Measurements from ENCODE around the gene REG4.

DNA sequence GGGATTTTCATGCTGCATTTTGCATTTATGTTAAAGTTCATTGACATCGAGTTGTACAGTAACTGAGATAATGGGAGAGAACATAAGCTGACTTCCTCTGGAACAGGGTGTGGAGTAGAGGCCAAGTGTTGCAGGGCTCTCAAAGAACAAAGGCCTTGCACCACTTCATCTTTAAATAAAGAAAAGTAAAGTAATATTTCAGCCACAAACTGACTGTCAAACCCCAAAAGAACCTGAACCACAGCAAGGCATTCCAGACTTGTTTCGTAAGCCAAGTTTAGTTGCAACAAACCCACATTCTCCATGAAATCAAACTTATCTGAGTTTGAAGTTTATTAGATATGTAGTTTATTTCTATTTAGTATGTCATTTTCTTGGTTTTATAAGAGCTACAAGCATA lies 23.5 kb downstream of the REG4 start:
- TF ChIP-seq CTCF (IDR thresholded peaks at IDR 0.05; ENCODE audit: low read depth, low read length, poor library complexity, severe bottlenecking) = no peak
- TF ChIP-seq EZH2phosphoT487 (IDR thresholded peaks at IDR 0.05; ENCODE audit: borderline replicate concordance, low read length) = no peak
